T47D (cell line): ENCODE results near the gene FBH1.

Source experiments
- DNase-seq, 2 experiments: peaks; one replicate each; pipeline versions ENCODE4 v3.0.0 to v3.0.0-alpha.2; 2011 to 2012; ENCODE audit warnings: low read depth in 1 of 2, low spot score in 1 of 2
- JUND ChIP-seq: IDR thresholded peaks from 2 replicates; pipeline ENCODE4 v1.6.1; 2012; ENCODE audit warnings: low read depth
- in situ Hi-C: cut with HindIII; loops from 2 replicates; pipeline ENCODE4 v1.10.0; 2016; ENCODE audit warnings: low sequenced_read_pairs, low pct_unique_long_range_greater_than_20kb

Gene FBH1

DNA sequence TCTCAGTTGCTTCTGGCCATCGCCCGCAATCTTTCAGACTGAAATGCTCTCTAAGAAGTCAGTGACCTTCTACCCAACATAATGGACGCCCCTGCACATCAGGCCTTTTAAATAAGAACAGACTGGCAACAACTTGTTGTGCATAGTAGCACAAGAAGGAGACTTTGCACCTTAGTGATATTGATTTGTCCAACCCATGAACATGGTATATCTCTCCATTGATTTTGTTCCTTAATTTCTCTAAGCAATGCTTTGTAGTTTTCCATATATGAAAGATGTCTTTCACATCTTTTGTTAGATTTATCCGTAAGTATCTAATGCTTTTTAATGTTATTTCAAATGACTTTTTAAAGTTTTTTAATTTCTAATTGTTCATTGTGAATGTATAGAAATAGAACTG, 83.0 kb downstream of the FBH1 start:
- in situ Hi-C loops: no loop called here
- DNase-seq: no peak
- TF ChIP-seq JUND: no peak

- no peak for TF ChIP-seq JUND
- DNase-seq: peak in 1 of 2 experiments; percentile 32
- in situ Hi-C loops: no loop called here
Measured at GRCh38 chr10:5975641-5976473, 85.8 kb downstream of the FBH1 start.

- TF ChIP-seq JUND: no peak
- in situ Hi-C loops: no loop called here
- peak; percentile 50 to 73 for DNase-seq
Measured at GRCh38 chr10:5976512-5977470, 86.7 kb downstream of the FBH1 start.

GRCh38 chr10:5977471-5978229, 87.6 kb downstream of the FBH1 start, which contains the start of gene IL15RA:
IL15RA (minus strand) TSS chr10:5977543; CDS start chr10:5977492, 51 bp downstream.
- DNase-seq: peak; percentile 83 to 89
- in situ Hi-C loops: no loop called here
- no peak for TF ChIP-seq JUND

DNA sequence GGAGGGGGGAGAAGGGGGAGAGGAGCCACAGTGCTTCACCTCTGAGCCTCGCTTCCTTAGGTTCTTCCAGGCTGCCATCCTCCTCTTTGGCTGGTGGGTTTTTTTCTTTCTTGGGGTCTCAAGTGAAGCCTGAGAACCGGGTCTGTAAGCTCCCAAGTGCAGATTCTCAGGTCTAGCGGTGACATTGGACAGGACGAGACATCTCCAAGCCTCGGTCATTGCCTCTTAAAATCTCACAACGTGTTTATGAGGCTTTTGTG, 88.1 kb downstream of the FBH1 start:
- DNase-seq: no peak
- in situ Hi-C loops: no loop called here
- TF ChIP-seq JUND: no peak

DNA sequence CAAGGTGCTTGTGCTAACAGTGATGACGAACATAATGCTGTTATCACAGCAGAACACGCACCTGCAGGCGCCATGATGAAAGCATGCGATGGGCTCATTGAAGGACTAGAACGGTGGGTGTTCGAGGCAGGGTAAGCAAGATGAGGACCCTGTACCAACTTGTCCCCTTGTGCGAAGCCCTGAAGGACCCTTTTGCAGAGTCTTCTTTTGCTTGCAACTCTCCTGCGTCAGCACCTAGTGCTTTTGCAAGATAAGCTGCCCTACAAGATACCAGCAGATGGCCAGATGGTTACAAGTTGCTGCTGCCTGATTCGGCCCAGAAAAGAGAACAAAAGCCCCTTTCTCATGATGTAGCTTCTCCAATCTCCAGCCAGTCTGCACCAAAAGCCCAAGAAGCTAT, 91.5 kb downstream of the FBH1 start:
- in situ Hi-C loops: no loop called here
- TF ChIP-seq JUND: no peak
- DNase-seq: no peak

DNA sequence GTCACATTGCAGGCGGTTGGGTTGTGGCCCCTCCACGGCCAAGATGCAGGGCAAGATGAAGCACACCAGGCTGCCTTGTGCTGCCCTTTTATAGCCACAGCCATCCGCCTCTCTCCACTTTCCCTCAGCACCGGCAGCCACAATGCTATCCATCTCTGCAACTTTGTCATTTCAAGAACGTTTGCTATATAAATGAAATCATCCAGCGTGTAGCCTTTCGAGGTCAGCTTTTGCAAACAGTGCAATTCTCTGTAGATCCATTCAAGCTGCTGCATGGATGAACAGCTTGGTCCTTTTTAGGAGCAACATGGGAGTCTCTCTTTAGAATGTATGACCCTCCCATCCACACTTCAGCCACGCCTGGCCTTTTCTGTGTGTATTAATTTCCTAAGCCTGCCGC, 93.7 kb downstream of the FBH1 start:
- TF ChIP-seq JUND: no peak
- in situ Hi-C loops: no loop called here
- no peak for DNase-seq

DNA sequence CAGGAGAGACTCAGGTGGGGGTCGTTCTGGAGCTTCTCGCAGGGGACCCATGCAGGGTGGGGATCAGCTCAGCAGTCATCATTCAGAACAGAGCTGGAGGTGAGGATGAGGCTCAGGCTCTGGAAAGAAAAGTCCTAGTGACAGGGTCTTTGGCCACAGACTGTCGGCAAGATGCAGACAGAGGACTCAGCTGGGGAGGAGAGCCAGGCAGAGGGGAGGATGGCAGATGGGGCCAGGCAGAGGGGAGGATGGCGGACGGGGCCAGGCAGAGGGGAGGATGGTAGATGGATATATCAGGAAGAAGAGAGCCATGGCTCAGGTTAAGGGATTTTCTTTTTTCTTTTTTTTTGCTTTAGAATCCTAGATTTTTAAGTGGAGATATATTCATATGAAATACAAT, 95.0 kb downstream of the FBH1 start:
- DNase-seq: no peak
- in situ Hi-C loops: no loop called here
- no peak for TF ChIP-seq JUND
